ENCODE data around the gene TBC1D2B. TPM values are rescaled to one million over a fixed set of nuclear protein-coding genes. Genes with fewer than 3 reads are reported as not detected.

The TBC1D2B gene
- total RNA-seq, 4 donors from 2014 or later: 31.3 to 58.8 (median 32.7) TPM

GRCh38 chr15:78110916-78111475 lies 33.5 kb upstream of the TBC1D2B start:
- H3K4me3 ChIP-seq: no peak overlapping the region
- H3K27me3 ChIP-seq: no peaks in the 10 kb centered on the region
- no peak for TF ChIP-seq POLR2AphosphoS5 (IDR thresholded peaks at IDR 0.05)
- no peak for TF ChIP-seq EP300 (IDR thresholded peaks at IDR 0.05)
- TF ChIP-seq CTCF (IDR thresholded peaks at IDR 0.05): no peak
- TF ChIP-seq POLR2A (IDR thresholded peaks at IDR 0.05; ENCODE audit: low read depth): no peak
- no peaks in the 10 kb centered on the region for H3K36me3 ChIP-seq
- H3K27ac ChIP-seq (replicated peaks in 1 of 4): no peak overlapping the region
- intact Hi-C loops (cut with DNase I): loop anchor here (5.0 kb wide), 3 partner anchors 86 to 311 kb away; no protein-coding TSS in a partner anchor
- no peak for DNase-seq (ENCODE audit: extremely low spot score)
- 90% methylated on average over 7 of the region's 10 CpGs for WGBS
- no peaks in the 10 kb centered on the region for H3K9me3 ChIP-seq
- H3K4me1 ChIP-seq: peaks cover 0 to 9% (median 1%) of the 10 kb centered on the region in 4 donors

GRCh38 chr15:78110096-78110495 lies 32.6 kb upstream of the TBC1D2B start:
- intact Hi-C loops (cut with DNase I): loop anchor here (5.0 kb wide), 3 partner anchors 87 to 312 kb away; no protein-coding TSS in a partner anchor
- WGBS: no CpG with 5 or more reads among the region's 6 CpGs
- Histone ChIP-seq H3K9me3 (no peaks in the 10 kb centered on the region), H3K36me3 (no peaks in the 10 kb centered on the region), H3K4me1 (peaks cover 0 to 9% (median 1%) of the 10 kb centered on the region in 4 donors), H3K27ac (replicated peaks in 1 of 4) (no peak overlapping the region), H3K27me3 (no peaks in the 10 kb centered on the region), H3K4me3 (no peak overlapping the region)
- no peak for DNase-seq (ENCODE audit: extremely low spot score)
- no peak for TF ChIP-seq POLR2AphosphoS5 (IDR thresholded peaks at IDR 0.05)

- 87% methylated on average over 11 of the region's 12 CpGs for WGBS
- DNase-seq (ENCODE audit: extremely low spot score): no peak
- no peak overlapping the region for H3K4me3 ChIP-seq
- H3K36me3 ChIP-seq: no peaks in the 10 kb centered on the region
- no peak for TF ChIP-seq EP300 (IDR thresholded peaks at IDR 0.05)
- no peaks in the 10 kb centered on the region for H3K9me3 ChIP-seq
- peaks cover 0 to 9% (median 1%) of the 10 kb centered on the region in 4 donors for H3K4me1 ChIP-seq
- no peaks in the 10 kb centered on the region for H3K27me3 ChIP-seq
- intact Hi-C loops (cut with DNase I): no loop called here
- H3K27ac ChIP-seq (replicated peaks in 1 of 4): no peak overlapping the region
These were observed 31.6 kb upstream of the TBC1D2B start for GRCh38 chr15:78109156-78109555.

GRCh38 chr15:78108300-78109084 lies 31.0 kb upstream of the TBC1D2B start:
- WGBS: 71% methylated on average over 6 of the region's 11 CpGs
- Histone ChIP-seq H3K36me3 (no peaks in the 10 kb centered on the region), H3K4me1 (peaks cover 0 to 5% (median 1%) of the 10 kb centered on the region in 4 donors), H3K9me3 (no peaks in the 10 kb centered on the region), H3K4me3 (no peak overlapping the region), H3K27ac (replicated peaks in 1 of 4) (no peak overlapping the region), H3K27me3 (no peaks in the 10 kb centered on the region)
- peak; percentile 95 for DNase-seq (ENCODE audit: extremely low spot score)
- TF ChIP-seq POLR2AphosphoS5 (IDR thresholded peaks at IDR 0.05) (peak in 1 of 2 donors; percentile 46), CTCF (IDR thresholded peaks at IDR 0.05) (peak; percentile 88 to 95 (median 94)), POLR2A (IDR thresholded peaks at IDR 0.05; ENCODE audit: low read depth) (no peak)
- intact Hi-C loops (cut with DNase I): no loop called here

- TF ChIP-seq CTCF (IDR thresholded peaks at IDR 0.05) (no peak), POLR2A (IDR thresholded peaks at IDR 0.05; ENCODE audit: low read depth) (no peak), POLR2AphosphoS5 (IDR thresholded peaks at IDR 0.05) (no peak), EP300 (IDR thresholded peaks at IDR 0.05) (no peak)
- Histone ChIP-seq H3K27me3 (no peaks in the 10 kb centered on the region), H3K27ac (replicated peaks in 1 of 4) (no peak overlapping the region), H3K4me3 (no peak overlapping the region), H3K9me3 (no peaks in the 10 kb centered on the region), H3K4me1 (peaks cover 0 to 3% (median 0%) of the 10 kb centered on the region in 4 donors), H3K36me3 (no peaks in the 10 kb centered on the region)
- DNase-seq (ENCODE audit: extremely low spot score): no peak
- intact Hi-C loops (cut with DNase I): no loop called here
- 97% methylated on average over 3 of the region's 8 CpGs for WGBS
These were observed 30.0 kb upstream of the TBC1D2B start for GRCh38 chr15:78107471-78107870.

Data from esophagus muscularis mucosa (tissue), 4 donors.